ENCODE results near the gene ARAP2.

Gene ARAP2, protein sequence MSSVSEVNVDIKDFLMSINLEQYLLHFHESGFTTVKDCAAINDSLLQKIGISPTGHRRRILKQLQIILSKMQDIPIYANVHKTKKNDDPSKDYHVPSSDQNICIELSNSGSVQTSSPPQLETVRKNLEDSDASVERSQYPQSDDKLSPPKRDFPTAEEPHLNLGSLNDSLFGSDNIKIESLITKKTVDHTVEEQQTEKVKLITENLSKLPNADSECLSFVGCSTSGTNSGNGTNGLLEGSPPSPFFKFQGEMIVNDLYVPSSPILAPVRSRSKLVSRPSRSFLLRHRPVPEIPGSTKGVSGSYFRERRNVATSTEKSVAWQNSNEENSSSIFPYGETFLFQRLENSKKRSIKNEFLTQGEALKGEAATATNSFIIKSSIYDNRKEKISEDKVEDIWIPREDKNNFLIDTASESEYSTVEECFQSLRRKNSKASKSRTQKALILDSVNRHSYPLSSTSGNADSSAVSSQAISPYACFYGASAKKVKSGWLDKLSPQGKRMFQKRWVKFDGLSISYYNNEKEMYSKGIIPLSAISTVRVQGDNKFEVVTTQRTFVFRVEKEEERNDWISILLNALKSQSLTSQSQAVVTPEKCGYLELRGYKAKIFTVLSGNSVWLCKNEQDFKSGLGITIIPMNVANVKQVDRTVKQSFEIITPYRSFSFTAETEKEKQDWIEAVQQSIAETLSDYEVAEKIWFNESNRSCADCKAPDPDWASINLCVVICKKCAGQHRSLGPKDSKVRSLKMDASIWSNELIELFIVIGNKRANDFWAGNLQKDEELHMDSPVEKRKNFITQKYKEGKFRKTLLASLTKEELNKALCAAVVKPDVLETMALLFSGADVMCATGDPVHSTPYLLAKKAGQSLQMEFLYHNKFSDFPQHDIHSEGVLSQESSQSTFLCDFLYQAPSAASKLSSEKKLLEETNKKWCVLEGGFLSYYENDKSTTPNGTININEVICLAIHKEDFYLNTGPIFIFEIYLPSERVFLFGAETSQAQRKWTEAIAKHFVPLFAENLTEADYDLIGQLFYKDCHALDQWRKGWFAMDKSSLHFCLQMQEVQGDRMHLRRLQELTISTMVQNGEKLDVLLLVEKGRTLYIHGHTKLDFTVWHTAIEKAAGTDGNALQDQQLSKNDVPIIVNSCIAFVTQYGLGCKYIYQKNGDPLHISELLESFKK (N-terminal part only)

DNA sequence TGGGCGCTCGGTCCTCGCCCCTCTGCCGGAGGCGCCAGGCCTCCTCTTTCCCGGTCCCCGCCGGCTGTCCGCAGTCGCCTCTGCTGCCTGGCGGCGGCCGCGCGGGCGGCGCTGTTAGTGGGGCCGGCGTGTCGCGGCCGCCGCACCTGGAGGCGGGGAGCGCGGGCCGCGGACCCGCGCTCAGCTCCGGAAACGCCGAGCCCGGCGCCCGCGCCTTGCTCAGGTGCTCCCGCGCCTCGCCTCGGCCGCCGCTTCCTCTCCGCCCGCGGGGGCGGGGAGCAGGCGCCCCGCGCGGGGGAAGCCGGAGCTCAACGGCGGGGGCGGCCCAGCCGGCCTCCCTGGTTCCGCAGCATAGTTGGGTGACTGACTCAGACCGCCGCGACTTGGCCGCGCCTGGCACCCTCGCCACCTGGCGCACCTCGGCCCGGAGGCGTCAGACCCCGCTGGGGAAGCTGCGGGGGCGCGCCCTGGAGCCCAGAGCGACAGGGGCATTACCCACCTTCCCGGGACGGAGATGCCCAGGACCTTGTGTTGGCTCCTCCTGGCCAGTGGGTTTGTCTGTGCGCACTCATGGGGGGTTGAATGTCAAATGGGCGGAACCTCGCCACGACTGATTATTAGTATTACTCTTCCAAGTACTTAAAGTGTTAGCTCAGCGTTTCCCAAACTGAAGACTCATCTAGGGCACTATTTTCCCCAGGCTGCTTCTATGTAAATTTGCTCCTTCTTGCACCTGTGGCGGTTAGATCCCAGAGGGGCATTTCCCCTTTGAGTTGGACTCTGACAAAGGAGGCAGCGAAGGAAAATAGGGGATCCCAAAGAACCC, at the start of gene ARAP2:
TSS of gene ARAP2 (minus strand) at position 258 of the 826 bp plus-strand sequence. CDS start 15,028 bp downstream, outside the sequence.
- peak; percentile 39 to 55 for DNase-seq (ENCODE audit: low read depth in 2 of 2)

DNA sequence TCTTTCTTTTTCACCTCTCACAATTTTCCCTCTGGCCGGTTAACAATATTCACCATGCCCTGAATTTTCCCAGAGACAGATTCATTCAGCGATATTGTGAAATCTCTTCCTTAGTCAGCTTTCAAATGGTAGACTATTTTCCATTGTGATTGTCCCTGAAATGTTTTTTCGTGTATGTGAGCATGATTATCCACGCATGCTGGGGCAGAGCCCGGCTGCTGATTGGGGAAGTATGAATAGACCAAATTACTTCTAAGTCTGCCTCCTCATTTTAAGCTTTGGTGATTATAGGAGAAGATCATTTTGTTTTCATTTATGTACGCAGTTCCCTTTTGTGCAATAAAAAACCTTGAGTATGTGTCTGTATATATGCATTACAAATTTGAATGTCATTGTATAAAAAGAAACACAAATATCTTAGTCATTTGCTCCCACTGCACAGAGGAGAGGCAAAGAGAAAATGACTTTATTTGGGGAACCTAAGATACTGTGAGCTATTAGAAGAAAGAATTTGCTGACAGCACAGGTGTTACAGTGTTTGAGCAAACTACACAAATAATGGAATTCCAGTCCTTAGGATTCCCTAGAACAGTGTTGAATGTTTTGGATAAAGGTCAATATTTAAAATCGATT, 48.4 kb upstream of the ARAP2 start:
- no peak for DNase-seq (ENCODE audit: low read depth in 2 of 2)

DNA sequence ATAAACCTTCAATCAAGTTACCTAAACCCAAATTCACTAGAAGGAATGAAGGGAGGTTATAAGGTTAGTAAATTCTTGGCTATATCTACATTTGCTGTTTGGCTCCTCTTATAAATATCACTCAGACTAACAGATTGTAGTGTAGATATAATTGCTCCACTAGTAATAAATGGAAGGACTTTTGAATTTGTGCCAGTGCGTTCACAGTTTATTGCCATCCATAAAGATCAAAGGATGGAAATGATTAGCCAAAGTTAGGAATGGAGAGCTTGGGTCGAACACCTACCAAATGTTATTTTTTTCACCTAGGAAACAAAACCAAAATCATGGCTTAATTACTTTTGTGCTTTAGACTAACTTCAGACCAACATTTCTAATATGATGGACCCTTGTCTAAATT, 46.3 kb upstream of the ARAP2 start:
- no peak for DNase-seq (ENCODE audit: low read depth in 2 of 2)

DNA sequence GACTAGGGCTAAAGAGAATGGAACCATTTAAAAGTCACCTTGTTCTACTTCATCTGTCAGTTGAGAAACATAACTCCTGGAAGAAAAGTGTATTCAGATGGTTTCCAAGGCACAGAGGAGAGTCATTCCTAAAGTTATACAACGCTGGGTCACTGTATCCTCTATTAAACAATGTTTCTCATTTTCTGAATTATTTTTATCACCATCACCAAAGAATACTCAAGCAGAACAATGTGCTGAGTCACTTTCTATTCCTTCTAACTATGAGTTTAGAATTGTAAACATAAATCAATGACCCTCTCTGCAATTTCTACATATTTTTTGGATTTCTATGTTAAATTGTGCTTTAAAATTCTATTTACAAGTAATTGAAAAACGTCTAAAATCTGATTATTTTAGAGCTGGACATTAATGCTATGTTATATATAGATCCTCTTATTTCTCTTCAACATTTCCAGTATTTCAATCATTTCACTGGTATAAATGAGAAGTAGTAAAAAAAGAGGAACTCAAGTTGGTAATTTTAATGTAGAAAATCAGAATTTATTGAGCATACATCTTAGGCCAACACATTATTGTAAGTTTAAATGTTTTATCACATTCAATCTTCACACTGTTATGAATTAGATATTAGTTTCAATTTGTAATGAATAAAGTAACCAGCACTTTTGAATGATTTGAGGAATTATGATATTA, 44.6 kb upstream of the ARAP2 start:
- no peak for DNase-seq (ENCODE audit: low read depth in 2 of 2)

DNA sequence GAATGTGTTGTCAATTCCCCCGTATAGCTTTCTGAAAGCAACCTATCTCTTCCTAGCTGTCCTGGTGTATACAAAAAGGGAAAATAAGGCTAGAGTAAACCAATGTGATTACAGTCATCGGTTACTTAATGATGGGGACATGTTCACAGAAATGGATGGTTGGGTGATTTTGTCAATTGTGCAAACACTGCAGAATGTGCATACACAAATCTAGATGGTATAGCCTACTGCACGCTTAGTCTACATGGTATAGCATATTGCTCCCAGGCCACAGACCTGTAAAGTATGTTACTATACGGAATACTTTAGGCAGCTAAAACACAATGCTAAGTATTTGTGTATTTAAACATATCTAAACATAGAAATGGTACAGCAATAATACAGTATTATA, 42.2 kb upstream of the ARAP2 start:
- DNase-seq (ENCODE audit: low read depth in 2 of 2): no peak

DNA sequence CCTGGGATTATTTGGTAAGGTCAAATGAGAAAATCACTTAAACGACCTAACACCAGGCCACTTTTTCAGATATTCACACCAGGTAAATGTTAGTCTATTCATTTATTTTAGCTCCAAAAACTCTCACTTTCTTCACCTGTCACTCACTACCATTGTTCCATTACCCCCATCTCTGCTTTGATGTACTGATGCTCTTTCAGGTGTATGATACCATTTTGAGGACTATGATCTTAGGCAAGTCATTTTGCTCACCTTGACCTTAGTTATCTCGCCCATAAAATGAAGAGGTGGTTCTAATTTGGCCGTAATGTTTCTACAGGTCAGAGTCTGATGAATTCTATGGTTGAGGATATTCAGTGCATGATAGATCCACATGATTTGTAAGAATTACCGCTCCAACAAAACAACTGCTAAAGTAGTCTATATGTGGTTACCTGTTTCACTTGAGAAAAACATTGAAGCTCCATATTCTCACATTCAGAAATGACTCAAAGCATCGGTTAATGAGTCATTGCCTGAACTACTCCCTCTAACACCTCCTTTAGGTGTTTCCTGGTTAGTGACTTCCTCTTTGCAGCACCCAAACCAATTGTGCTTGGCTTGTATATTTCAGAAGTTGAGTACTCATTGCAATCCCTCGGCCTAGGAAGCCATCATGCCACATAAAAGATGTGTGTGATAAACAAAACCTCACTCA, 41.6 kb upstream of the ARAP2 start:
- peak; percentile 12 to 45 for DNase-seq (ENCODE audit: low read depth in 2 of 2)

DNA sequence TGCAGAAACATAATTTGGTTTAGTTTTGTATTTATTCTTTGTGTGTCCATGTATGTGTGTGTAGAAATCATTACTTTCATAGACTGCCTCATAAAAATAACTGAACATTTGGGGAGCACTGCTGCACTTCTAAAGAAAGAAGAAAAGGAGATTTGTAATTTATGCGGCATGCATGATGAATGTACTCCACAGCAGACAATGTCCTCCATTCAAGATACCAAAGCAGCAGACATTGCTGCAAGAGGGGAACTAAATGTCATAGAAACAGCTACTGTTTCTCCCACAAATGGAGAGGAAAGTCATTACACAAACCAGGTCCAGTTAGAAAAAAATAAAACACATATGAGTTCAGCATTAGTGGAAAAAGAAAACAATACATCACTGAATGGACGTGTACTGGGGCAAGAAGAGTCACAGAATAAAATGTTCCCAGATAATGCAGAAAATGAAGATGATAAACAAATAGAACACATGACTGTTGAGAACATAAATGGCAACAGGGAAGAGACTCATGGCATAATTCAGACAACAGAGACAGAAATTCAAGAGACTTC, 39.7 kb upstream of the ARAP2 start:
- no peak for DNase-seq (ENCODE audit: low read depth in 2 of 2)

DNA sequence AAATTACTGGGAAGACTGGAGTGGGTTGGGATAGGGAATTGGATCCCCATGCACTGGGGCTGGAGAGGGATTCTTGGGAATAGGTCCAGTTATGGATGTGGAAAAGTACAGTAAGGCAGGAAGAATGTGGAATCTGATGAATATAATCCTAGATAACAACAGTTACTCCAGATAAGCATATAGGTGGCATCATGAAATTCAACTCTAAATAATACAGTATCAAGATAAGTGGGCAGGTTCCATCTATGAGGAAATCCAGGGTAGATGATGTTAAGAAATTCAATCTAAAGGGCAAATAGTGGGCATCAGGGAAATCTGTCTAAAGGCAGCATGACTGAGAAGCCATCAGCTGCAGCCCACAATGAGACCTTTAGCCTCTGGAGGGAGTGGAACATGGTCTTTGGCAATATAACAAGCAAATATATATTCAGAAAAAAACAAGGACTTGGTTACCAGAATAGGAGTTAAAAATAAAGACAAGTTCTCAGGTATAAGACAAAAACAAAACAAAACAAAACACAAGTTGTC, 38.3 kb upstream of the ARAP2 start:
- DNase-seq (ENCODE audit: low read depth in 2 of 2): no peak

DNA sequence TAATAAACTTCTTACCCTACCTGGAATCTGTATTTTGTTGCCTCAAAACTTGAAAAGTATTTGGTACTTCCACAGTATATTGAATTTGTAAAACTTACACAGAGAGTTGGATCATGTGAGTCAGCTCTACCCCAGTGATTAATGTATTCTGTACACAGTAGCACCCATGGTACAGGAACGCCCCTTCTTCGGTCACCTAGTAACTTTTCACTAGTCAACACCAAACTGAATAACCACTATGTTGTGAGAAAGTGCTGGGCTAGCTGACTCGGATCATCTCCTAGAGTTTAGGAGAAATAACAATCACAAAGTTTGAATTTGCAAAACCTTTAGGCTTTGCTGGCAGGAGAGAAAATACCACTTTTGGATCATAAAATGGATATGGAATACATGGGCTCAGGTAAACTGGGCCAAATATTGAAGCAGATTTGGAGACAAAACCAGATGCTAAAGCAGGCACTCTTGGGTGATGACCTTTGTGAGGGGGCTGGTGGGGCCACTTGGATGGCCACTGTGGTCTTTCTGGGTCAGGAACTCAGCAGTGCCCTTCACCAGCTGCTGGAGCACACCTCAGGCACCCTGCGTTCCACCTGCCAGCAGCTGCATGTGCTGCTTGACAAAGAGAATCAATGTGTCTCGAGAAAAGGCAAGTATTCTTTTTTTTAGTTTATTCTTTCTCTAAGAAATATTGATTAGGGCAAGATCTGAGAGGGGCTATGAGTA, 37.2 kb upstream of the ARAP2 start, which contains the start of gene DTHD1:
TSS of gene DTHD1 (plus strand) at position 233 of the 723 bp plus-strand sequence. CDS start at position 376, 143 bp downstream.
- no peak for DNase-seq (ENCODE audit: low read depth in 2 of 2)

DNA sequence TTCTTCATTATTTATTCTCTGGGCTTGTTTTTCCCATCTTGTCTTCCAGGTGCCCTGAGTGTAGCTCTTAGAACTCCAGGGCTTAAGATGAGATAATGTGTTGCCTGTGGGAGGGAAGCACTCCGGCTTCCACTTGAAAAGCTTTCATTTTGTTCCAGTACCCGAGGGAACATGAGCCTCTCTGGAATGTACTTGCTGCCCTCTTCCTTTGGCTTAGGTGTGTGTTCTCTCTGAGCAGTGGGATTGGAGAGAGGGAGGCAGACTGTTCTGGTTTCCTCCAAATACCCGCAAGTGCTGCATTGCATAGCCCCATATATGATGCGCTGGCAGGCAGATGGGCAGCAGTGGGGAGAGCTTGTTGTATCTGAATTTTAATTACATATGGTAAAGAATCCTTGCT, 36.2 kb upstream of the ARAP2 start:
- no peak for DNase-seq (ENCODE audit: low read depth in 2 of 2)

DNA sequence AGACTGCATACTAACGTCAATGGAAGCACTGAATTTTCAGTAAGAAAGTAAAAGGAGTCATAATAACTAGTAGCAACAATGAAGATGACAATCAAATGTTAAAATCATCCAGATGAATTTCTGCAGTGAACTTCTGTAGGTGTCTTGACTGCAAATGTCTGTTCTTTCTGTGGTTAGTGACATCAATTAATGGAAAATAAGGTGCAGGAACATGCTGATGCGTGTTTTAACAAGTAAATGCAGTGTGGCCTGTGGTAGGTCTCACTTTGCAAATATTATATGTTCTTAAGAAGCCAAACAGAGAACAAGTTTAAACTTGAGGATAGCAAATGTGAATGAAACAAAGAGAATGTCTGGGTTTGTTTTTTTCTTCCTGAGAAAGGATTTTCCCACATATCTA, 34.5 kb upstream of the ARAP2 start:
- DNase-seq (ENCODE audit: low read depth in 2 of 2): no peak

DNA sequence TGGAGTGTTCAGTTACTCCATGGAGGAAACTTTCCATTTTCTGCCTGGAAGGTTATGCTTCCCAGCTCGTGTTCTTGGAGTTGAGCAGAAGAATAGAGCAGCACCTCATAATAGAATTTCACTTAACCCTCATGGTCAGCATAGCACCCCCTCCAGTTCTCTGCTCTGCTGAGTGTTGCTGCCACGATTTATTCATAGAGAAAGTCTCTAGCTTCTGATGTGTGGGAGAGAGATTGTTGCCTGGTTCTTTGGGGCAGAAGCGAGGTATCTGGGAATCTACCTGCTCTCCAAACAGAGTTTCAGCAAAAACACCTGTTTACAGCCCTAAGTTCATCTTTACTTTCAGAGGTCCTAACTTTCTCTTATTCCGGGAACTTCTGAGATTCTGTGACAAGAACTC, 33.2 kb upstream of the ARAP2 start:
- DNase-seq (ENCODE audit: low read depth in 2 of 2): no peak

DNA sequence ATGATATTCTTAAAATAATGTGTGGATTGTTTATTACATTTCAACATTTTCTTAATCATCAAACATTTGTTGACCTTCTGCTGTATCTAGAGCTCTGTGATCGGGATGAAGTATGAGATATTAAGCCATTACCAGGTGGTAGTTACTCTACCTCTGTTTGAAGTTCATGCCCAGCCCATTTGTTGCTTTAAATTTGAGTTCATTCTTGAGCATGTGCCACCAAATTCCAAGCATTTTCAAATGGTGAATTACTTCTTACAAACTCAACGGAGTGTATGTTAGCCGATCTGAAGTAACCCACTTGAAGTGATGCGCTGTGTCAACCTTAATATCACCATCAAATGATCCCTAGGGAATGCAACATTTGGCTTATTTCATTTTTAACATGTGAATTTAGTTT, 29.8 kb upstream of the ARAP2 start:
- no peak for DNase-seq (ENCODE audit: low read depth in 2 of 2)

DNA sequence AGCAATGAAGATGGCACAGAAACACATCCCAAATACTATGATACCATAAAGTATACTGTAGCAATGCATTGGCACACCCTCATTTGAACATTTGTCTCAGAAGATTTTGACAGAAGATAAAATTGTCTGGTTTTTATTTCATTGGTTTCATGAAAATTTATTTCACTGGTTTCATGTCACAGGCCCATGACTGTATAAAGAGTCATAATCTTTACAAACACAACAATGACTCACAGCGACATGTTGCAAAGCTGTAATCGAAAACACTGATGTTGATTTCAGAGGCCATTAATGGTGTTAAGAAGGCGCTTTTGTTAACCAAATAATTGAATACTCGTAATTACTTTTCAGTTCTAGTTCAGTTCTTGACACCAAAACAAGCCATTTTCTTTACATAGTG, 29.0 kb upstream of the ARAP2 start:
- DNase-seq (ENCODE audit: low read depth in 2 of 2): no peak

DNA sequence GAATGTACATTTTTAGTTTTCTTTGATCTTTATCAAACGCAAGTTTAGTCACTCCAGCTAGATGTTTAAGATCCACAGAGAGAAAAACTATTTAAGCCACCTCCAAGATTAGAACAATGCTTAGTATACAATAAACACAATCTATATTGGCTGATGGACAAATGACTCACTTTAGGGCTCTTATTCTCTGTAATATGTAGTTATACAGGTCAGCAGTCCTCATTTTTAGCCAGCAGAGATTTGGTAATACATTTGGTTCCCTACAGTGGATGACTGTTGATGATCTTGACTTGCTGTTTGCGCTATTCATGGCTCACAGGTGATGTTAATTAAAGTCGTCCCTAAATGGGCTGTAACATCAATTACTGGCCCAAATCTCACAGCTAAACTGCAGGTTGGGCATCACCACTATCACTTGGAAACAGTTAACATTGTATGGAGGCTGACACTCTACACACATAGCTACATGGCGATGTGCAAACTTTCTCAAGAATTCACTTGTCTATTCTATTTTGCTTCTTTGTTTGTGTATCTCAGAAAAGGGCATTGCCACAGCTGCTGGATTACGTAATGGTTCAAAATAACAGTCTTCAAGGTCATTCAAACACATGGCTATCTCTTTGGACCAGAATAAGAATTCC, 25.3 kb upstream of the ARAP2 start:
- DNase-seq (ENCODE audit: low read depth in 2 of 2): no peak

DNA sequence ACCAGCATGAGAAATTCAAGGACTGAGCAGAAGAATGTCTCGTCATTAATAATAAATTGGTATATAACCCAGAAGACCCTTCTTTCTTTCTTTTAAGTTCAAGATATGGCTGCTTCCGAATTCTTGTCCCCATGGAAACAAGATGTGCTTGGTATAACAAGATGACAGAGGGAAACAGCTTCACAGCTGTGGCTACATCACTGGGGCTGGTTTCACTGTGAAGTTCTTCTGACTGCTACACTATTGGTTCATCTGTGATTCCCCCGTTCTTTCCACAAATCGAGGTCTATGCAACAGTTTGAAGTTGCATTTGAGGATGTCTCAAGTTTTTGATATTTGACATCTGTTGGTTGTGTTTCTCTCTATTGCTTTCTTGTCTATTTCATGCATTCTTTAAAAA, 24.8 kb upstream of the ARAP2 start:
- DNase-seq (ENCODE audit: low read depth in 2 of 2): no peak

DNA sequence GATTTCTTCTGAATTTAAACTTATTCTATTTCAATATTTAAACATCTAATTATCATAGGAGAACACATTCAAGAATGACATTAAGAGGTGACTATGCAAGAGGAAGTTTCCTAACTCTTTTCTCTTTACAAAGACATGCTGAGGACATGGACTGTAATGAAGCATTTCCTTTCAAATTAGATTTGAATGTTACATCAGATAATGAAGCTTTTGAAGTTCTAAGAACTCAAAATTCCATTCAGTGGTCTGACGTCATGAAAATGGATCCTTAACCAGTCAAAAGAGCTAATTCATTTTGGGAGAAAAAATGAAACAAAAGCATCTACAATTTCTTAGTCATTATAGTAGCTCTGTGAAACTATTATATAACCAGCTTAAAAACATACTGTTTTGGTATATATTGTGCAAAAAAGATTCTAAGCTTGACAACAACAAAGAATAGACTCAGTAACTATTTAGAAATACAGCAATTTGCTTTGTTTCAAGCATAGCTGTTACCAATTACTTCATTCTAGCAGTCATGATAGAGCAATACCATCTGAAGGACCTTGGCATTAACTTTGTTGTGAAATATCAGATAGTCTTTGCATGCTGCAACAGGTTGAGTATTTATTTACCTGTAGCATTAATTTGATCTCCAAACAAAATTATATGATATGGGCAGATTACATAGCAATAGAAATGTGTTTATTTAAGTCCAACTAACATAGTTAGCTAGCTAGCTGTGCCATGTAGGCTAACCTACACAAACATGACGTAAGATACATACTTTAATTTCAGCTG, 23.4 kb upstream of the ARAP2 start:
- no peak for DNase-seq (ENCODE audit: low read depth in 2 of 2)
